ENCODE data around the gene NRG3.
"Not testable (repeated sequence)": the region's sequence is repeated elsewhere in the genome, so short reads cannot be mapped to it uniquely, and the experiment has no call there.

Gene NRG3

DNA sequence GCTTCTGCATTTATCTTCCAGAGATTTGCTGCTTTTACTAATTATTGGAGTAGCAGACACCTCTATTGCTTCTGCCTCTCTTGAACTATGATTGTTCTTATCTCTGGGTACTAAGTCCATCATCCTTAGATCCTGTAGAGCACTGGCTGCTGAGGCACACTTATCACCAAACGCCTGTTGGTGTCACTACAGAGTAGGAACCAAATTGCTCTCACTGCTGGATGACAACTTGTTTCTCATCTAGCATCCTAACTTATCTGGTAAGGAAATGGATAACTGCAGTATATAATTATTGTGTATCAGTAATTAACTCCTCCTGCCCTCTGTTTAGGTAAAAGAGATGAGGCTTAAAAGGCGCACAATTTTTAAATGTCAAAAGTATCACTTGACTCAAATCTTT, 1059.4 kb downstream of the NRG3 start:
- ATAC-seq: no peak

DNA sequence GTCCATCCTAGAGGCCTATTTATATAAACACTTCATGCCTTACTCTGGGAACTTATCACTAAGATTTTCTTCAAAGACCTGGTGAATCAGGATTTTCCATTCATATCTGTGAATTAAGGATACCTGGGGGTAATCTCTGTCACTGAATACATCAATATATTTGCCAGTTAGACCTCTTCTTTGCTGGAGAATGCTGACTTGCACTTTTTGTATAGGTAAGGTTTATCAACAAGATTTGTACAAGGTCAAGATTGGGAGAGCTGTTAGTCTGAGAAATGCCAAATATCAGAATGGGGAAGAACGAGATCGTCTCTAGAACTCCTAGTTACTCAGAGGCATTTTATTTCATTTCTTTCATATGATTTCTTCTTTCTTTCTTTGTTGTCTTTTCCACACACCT, 1060.0 kb downstream of the NRG3 start:
- no peak for ATAC-seq

DNA sequence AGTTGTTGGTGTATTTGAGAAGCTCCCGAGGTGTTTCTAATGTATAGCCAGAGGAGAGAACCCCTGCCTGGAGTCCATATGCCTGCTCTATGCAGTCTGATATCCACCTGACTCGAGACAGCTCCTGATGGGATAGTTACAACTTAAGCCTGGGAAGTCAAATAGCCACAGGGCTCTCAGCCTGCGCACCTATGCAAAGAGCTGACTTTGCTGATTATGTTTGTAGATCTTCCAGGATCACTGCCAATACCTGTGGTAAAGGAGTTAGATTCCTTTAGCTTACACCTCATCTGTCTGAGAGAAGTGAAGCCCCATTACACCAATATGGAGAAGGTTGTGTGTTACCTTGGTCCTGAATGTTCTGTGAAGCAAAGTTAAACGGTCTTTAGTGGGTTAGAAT, 1063.3 kb downstream of the NRG3 start:
- no peak for ATAC-seq

DNA sequence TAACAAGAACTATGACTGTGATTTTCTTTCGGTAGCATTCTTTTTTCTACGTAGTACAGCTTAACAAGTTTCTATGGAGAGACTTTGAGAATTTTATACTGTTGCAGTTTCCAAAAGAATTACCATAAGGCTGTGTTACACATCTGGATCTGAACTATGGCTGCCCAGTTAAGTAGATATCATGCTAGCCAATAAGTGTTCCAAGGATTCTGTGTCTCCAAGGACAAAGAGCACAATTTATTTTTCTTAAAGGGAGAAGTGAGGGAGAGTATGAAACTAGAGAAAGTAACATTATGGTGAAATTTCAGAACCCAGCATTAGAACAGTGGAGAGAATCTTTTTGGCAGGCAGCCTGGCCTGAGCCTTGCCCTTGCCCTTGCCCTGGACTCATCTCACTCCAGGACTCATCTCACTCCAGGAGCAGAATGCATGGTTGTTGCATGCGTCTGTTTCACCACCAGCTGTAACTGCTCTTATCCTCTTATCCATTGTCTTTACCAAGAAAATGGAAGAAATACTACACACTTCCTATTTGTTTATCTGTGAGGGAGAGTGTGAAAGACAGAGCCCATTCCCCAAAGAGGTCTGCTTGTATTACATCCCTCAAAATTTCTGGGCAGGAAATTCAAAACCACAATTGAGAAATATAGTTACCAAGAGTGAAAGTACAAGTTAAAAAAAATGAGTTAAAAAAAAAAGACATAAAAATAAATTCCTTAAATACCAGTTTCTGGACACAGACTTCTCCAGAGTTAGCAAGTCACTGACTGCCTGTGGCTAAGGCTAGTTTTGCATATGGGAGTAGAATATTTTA, 1067.5 kb downstream of the NRG3 start:
- no peak for ATAC-seq

DNA sequence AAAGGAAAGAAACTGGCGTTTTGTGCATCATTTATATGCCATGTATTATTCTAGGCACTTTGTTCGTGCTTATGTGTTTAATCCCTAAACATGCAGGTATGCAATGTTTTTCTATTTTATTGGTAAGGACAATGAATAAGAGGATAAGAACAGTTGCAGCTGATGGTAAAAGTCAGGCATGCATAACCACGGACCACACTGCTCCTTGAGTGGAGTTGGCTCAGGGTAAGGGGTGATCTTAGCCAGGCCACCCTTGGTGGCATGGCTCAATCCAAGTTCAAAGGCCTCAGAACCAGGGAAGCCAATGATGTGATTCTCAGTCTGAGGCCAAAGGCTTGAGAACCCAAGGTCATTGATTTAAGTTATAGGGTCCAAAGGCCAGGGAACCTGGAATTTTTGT, 1068.1 kb downstream of the NRG3 start:
- ATAC-seq: no peak

DNA sequence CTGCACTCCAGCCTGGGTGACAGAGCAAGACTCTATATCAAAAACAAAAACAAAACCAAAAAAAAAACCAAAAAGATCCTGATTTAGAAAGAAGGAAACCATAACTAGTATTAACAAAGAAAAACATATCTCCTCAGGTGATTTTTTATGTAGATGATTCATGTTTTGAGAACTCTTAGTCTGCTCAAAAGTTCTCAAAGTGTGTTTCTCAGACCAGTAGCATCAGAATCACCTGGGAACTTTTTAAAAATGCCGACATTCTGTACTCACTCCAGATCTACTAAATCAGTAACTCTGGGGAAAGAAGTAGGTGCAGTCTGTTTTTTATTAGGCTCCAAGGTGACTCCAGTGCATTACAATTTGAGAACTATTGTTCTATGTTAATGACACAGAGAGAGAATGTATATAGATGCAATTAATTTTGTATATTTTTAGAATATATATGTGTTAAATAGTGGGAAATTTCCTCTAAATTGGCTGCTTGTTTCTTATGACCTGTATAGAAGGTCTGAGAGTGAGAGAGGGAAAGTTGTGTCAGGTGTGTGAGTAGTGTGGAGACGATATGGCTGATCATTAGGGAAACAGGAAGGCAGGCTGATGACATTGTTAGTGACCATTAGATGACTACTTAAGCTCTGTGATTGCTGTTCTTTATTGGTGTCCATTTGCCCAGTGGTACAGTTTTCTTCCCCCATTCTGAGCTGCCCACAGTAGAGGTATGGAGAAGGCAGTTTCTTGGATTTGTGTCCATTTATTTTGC, 1075.0 kb downstream of the NRG3 start:
- no peak for ATAC-seq

DNA sequence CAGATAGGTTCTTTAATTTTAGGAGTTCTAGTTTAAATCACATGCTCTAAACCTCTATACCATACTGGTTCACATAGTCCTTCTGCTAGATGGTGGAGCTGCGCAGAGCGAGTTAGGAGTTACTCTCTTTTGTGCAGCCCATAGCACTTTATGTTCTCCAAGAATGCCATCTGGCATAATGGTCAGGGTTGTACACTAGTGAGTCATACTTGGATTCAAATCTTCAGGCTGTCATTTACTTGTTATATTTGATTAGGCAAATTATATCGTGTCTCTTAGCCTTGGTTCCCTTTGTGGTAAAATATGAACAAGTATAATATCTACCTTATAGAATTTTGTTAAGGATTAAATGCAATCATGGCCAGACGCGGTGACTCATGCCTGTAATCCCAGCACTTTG, 1078.3 kb downstream of the NRG3 start:
- ATAC-seq: no peak

DNA sequence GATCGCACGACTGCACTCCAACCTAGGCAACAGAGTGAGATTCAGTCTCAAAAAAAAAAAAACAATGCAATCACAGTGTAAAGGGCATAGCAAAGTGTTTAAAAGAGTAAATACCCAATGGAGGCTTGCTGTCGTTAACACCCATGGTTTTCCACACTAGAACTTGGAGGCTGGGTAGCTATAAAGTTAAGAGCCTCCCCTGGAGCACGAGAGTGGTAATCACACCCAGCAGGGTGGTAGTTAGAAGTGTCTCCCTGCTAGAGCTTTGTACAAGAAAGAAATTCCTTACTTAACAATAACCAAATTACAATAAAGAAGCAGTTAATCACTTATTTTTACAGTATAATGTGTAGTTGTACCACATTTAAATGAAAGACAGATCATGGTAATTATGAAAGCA, 1078.9 kb downstream of the NRG3 start:
- ATAC-seq: no peak

DNA sequence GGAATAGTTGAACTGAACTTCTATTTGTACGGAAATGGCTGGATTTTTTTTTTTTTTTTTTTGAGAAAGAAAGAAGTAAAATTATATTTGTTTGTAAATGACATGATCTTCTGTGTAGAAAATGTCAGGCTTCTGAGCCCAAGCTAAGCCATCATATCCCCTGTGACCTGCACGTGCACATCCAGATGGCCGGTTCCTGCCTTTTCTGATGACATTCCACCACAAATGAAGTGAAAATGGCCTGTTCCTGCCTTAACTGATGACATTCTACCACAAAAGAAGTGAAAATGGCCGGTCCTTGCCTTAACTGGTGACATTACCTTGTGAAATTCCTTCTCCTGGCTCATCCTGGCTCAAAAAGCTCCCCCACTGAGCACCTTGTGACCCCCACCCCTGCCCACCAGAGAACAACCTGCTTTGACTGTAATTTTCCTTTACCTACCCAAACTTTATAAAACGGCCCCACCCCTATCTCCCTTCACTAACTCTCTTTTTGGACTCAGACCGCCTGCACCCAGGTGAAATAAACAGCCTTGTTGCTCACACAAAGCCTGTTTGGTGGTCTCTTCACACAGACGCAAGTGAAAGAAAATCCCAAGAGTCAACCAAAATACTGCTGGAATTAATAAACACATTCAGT, 1085.5 kb downstream of the NRG3 start:
- ATAC-seq: not testable (repeated sequence)

DNA sequence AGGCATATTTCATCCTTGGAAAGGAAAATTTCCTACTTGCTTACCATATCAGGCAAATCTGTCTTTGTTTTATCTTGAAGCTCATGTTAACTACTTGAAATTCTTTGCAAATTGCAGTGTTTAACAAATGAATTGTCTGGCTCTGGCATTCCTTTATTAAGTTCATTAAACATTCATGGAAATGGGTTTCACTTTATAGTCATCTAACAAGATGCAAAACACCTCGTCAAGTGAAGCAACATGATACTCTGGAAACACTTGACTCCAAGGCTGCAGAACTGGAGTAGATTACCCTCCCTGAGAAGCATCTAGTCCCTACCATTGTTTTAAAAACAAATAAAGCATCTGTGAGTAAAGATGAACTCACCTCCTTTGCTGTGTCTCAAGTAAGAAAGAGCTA, 1086.9 kb downstream of the NRG3 start:
- ATAC-seq: no peak

DNA sequence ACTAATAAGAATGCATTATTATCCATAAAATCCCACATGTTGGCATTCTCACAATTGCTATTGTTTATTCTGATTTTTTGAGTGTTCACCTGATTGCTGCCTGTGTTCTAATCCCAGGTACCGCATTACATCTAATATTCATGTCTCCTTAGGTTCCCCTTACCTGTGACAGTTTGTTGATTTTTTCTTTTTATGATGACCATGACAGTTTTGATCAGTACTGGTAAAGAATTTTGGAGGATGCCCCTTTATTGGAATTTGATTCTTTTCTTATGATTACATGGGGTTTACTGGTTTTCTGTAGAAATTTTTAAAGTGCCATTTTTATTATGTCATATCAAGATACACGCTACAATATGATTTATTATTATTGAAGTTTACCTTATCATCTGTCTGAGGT, 1091.1 kb downstream of the NRG3 start:
- ATAC-seq: no peak

DNA sequence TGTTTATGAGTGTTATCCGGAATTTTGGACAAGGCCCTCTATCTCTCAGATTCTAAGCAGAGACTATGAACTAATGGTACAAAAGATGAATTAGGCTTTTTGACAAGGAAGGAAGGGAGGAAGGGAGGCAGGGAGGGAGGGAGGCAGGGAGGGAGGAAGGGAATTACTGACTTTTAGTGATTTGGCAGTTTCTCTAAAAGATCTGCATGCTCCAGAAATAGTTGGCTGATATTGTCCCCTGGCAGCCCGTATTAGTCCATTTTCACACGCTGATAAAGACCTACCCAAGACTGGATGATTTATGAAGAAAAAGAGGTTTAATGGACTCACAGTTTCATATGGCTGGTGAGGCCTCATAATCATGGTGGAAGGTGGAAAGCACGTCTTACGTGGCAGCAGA, 1093.5 kb downstream of the NRG3 start:
- no peak for ATAC-seq

DNA sequence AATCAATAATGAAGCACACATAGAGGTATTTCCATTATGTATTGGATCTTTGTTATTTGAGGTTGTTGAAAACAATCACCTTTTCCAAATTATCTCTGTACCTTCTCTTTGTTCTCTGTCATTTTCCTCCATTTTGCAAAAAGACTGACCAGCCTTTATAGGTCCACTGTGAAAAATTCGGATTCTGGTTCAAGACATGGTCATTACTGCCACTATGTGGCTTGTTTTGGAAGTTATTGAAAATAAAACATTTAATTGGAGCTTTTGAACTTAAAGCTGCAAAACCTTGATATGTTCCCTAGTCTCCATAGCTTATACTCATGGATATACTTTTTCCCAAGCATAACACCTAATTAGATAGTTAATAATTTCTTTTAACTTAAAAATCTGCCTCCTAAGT, 1094.4 kb downstream of the NRG3 start:
- no peak for ATAC-seq

DNA sequence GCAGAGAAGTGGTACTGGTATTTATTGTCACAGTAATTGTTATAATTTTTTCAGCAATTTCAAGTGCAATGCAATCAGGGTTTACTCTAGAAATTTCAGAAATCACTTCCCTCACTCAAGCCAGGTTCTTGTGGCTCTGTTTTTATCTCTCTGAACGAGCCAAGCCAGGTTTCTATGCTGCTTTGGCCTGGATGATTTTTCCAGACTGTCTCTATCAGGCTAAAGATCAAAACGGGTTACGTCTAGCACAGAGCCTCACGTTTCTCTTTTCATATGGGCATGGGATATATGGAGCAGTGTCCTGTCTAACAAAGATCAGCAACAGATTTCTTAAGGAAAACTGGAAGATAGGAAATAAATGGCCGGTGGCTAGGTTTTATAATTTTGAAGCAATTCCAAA, 1105.3 kb downstream of the NRG3 start:
- no peak for ATAC-seq

DNA sequence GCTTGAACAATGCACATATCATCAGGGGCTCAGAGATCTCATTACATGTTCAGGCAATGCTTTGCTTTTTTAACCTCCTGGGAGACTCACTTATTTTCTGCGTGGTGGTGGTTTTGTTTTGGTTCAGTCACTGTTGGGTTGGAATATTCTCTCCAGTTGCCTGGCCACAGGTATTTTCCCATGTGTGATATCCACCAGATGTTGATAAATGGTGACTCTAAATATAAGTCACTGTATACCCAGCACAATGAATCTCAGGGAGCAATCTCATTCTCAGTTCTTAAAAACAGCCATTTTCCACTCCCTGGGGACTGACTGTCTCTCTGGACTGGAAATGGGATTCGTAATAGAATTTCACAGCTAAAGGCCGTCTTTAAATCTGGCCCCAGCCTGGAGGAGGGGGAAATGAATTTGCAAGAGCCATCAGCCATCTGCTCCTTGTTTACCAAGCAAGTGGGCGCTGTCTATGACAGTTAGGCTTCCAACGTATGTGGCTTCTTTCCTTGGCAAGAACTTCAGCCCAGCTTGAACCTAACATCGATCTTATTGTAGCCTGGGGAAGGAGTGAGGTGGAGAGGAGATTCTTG, 1106.2 kb downstream of the NRG3 start:
- ATAC-seq: no peak

DNA sequence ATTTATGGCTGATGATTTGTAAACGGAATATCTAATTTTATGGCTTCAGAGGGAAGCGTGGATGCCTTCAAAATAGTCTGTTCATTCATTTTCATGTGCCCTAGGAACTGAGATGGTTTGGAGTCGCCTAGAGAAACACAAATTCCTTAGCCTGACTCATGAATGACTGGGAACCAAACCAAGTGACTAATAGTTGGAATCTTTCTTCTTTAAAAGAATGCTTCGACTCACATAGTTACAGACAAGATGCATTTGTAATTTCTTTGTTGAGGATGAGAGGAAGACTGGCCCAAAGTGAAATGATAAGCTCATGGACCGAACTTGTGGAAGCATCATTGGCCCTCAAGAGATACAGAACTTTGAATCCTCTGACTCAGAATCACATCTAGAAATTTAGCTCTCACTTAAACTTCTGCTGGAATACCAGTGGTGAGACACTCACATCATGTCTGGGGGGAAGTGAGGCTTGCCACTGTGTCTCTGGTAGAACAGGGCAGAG, 1107.2 kb downstream of the NRG3 start:
- ATAC-seq: no peak

DNA sequence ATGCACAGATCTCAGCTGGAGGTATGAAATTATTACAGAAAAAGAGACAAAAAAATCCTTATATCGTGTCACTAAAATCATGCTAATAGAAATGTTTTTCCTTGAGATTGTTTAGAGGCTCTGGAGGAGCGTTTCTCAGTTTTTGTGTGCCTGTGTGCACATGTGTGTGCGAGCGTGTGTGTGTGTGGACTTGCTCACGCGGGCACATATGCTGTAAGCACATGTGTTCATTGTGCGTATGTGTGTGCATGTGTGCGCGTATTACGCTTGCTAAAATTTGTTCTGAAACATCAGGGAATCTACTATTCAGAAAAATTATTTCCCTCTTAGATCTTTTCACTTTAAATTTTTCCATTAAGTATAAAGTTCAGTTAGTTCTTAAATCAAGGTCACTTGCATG, 1111.2 kb downstream of the NRG3 start:
- ATAC-seq: no peak

DNA sequence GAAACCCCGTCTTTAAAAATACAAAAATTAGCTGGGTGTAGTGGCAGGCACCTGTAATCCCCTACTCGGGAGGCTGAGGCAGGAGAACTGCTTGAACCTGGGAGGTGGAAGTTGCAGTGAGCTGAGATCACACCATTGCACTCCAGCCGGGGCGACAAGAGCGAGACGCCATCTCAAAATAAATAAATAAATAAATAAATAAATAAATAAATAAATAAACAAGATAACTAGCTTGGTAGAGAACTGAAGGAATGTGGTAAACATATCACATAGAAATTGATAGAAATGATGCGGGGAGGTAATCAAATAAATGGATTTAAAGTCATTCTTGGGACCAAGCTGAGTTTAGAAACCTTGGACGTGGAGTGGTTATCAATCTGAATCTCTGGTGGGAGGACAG, 1131.5 kb downstream of the NRG3 start:
- not testable (repeated sequence) for ATAC-seq

DNA sequence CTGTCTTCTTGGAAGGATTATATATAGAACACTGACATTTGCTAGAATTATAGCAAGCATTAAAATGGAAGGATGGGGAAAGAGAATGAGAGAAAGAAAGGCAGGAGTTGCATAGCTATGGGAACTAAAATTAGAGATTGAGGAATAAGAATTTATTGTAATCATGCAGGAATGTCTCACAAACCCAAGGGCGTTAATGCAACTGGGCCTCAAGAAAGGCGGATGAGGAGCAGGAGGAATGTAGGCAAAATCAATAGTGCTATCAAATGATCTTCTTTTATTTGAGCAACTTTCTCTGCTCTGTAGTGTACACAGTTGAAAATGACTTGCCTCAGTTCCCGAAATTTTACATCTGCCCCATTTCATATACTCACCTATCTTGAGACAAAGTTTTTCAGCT, 1132.5 kb downstream of the NRG3 start:
- no peak for ATAC-seq

DNA sequence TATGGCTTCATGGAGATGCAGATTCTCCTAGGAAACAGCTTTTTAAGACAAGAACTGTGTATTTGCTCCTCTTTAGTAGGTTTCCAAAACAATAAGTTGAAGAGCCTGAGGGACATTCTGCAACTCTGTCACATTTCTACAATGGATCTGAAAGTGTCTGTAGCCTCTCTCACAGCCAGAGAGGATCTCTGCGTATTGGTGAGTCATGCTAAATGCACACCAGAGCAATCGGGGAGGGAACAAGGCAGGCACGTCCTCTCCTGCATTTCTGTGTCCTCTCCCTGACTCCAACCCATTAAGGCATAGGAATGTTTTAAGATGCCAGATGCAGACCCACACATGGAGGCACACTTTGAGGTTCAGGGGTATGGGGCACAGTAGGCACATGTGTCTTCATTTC, 1137.9 kb downstream of the NRG3 start:
- no peak for ATAC-seq

DNA sequence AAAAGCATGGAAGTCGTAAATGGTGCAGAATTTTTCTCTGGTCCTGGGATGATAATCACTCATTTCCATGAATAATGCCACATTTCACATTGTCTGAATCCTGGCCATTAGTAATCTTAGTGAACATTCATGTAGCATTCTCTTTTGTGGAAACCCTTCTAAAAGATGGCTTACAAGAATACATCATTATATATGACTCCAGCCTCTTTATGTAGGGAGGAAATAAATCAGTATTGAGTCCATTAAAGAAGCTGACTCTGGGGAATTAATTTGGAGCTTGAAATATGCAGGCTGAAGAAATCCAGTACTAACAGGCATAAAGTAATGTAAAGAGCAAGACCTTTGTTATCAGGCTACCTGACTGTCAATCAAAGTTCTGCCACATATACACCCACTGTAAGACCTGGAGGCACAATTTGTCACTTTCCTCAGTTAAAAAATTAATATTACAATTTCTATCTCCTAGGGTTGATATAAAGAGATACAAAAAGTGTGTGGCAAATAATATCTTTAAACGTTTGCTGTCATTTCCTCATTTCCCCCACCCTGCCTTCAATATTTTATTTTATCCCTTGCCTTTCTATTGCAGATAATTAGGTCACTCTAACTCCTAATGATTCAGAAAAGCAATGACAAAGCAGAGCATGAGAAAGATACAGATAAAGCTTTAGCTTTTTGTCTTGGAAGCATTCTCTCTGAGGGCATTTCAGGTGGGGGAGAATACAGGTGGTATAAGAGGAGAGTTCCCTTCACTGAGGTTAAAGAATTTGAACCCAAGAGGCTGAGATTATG, 1142.3 kb downstream of the NRG3 start:
- ATAC-seq: no peak

DNA sequence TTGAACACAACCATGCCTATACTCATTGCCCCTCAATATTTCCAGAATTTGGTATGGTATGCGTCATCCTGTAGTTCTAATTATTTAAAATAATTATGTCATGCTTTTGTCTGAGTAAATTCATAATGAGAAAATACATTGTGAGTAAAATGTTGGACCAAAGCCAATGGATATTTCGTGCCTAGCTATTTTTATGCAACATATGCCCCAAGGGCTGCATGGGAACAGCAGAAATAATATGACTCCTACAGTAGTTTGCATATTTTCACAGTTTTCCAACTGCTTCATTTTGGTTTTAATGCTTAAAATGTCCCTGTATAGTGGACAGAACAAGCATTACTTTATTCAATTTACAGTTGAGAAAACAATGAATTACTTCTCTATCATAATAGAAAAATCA, 1148.7 kb downstream of the NRG3 start:
- no peak for ATAC-seq

Measured in activated CD4-positive, CD25-positive, alpha-beta regulatory T cell treated with anti-CD3 and anti-CD28 coated beads, Interleukin-2, amount 50 U/mL, for 24 hours (primary cell).